Middle frontal gyrus (tissue), 1 donor: ENCODE measurements around the gene RPS6KA6.
"Not testable (repeated sequence)": the region's sequence is repeated elsewhere in the genome, so short reads cannot be mapped to it uniquely, and the experiment has no call there.

Experiments used
- DNase-seq: peaks from one replicate; pipeline ENCODE4 v3.0.0-alpha.2; 2015; ENCODE audit warnings: low spot score; ENCODE audit errors: extremely low spot score

RPS6KA6 gene

GRCh38 chrX:84165711-84166110, 22.3 kb downstream of the RPS6KA6 start:
- no peak for DNase-seq

- no peak for DNase-seq
These were observed 25.6 kb downstream of the RPS6KA6 start for GRCh38 chrX:84162401-84162800.

GRCh38 chrX:84161641-84162040, 26.4 kb downstream of the RPS6KA6 start:
- DNase-seq: no peak

- DNase-seq: no peak
These were observed 27.3 kb downstream of the RPS6KA6 start for GRCh38 chrX:84160736-84161135.

- DNase-seq: no peak
These were observed 31.2 kb downstream of the RPS6KA6 start for GRCh38 chrX:84156821-84157220.

- no peak for DNase-seq
These were observed 32.1 kb downstream of the RPS6KA6 start for GRCh38 chrX:84155938-84156337.

GRCh38 chrX:84153538-84153937, 34.5 kb downstream of the RPS6KA6 start:
- DNase-seq: no peak

- DNase-seq: no peak
These were observed 43.0 kb downstream of the RPS6KA6 start for GRCh38 chrX:84144991-84145390.

- no peak for DNase-seq
These were observed 43.7 kb downstream of the RPS6KA6 start for GRCh38 chrX:84144281-84144680.

- no peak for DNase-seq
These were observed 55.0 kb downstream of the RPS6KA6 start for GRCh38 chrX:84133023-84133422.

- DNase-seq: no peak
These were observed 64.4 kb downstream of the RPS6KA6 start for GRCh38 chrX:84123585-84123984.

GRCh38 chrX:84118769-84119168, 69.2 kb downstream of the RPS6KA6 start:
- no peak for DNase-seq

- DNase-seq: no peak
These were observed 69.7 kb downstream of the RPS6KA6 start for GRCh38 chrX:84118315-84118714.

GRCh38 chrX:84108584-84108983, 79.4 kb downstream of the RPS6KA6 start:
- DNase-seq: no peak

- DNase-seq: no peak
These were observed 88.9 kb downstream of the RPS6KA6 start for GRCh38 chrX:84099120-84099519.

- not testable (repeated sequence) for DNase-seq
These were observed 108.4 kb downstream of the RPS6KA6 start for GRCh38 chrX:84079479-84080197.

GRCh38 chrX:84078991-84079390, 109.0 kb downstream of the RPS6KA6 start:
- DNase-seq: no peak

- no peak for DNase-seq
These were observed 123.2 kb downstream of the RPS6KA6 start for GRCh38 chrX:84064814-84065213.

- no peak for DNase-seq
These were observed 123.8 kb downstream of the RPS6KA6 start for GRCh38 chrX:84064164-84064563.

GRCh38 chrX:84047339-84047738, 140.7 kb downstream of the RPS6KA6 start:
- DNase-seq: no peak

- no peak for DNase-seq
These were observed 141.5 kb downstream of the RPS6KA6 start for GRCh38 chrX:84046403-84046984.

- DNase-seq: no peak
These were observed 143.9 kb downstream of the RPS6KA6 start for GRCh38 chrX:84044051-84044450.
